SHP77 treated with DMSO at 0.1 percent for 48 hours (cell line): ENCODE results near the gene GSTM3.
"Not testable (repeated sequence)": the region's sequence is repeated elsewhere in the genome, so short reads cannot be mapped to it uniquely, and the experiment has no call there.

Experiments
- DNase-seq: peaks from one replicate; lab custom pipeline; 2025; lab: John Stamatoyannopoulos, UW

GSTM3 gene

DNA sequence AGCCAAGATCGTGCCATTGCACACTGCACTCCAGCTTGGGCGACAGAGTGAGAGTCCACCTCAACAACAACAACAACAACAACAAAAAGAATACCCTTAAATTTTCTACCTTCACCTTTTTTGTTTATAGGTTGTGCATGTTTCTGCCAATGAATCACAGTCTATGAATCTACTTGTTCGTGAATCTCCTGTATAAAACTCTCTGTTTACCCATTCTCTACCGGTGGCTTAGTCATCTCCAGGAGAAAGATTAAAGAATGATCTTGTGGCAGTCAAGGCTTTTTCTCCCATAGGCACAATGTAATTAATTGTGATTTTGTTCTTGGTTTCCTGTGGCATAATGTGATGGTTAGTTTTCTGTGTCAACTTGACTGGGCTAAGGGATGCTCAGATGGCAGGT lies 43.0 kb downstream of the GSTM3 start:
- not testable (repeated sequence) for DNase-seq

DNA sequence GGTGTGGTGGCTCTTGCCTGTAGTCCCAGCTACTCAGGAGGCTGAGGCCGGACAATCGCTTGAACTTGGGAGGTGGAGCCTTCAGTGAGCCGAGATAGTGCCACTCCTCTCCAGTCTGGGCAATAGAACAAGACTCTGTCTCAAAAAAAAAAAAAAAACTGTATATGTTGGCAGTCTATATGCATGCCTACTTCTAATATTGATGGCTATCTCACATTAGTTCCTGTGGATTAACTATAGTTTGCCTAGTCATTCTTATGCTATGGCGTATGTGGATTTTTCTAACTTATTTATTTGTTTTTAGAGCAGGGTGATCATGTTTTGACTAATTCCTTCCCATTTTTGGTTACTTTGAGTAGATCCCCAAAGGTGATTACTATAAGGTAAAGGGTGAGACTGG lies 43.8 kb downstream of the GSTM3 start:
- DNase-seq, result no peak

DNA sequence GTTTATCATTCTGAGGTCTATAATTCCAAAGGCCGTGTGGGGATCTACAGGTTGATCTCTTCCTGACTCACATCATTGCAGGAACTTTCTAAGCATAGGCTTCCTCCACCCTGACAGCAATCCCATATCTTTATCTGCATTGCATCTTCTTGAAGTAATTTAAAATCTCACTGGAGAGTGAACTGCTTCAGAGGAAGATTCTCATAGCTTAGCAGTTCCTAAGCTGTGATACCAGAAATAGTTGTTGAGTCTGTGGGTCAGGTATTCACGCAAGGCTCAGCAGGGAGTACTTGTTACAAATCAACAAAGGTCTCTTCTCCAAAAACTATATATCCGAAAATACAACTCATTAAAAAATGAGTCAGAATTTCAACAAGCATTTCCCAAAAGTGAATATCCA lies 45.7 kb downstream of the GSTM3 start:
- not testable (repeated sequence) for DNase-seq

DNA sequence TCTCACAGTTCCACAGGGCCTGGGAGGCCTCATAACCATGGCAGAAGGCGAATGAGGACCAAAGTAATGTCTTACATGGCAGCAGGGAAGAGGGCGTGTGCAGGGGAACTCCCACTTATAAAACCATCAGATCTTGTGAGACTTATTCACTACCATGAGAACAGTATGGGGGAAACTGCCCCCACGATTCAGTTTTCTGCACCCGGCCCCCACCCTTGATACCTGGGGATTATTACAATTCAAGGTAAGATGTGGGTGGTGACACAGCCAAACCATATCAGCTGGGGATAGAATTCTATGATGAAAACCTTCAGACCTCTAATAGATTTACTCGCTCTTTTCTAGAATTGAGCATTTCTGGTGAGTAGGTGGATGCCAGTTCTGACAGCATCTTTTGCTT lies 46.4 kb downstream of the GSTM3 start:
- DNase-seq, result not testable (repeated sequence)

DNA sequence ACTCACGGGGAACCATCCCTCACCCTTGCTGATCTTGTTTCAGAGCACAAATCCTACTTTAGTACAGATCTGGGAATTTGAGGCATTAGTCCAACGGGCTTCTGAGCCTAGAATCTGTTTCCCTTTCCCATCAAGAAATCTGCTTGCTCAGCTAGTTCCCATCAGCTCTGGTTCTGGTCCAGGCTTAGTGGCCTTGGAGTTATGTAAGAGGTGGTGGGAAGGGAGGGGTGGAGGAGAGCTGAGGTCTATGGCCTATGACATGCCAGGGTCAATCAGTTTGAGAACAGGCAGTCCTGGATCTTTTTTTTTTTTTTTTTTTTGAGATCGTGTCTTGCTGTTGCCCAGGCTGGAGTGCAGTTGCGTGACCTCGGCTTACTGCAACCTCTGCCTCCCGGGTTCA lies 49.1 kb downstream of the GSTM3 start:
- DNase-seq, result no peak

DNA sequence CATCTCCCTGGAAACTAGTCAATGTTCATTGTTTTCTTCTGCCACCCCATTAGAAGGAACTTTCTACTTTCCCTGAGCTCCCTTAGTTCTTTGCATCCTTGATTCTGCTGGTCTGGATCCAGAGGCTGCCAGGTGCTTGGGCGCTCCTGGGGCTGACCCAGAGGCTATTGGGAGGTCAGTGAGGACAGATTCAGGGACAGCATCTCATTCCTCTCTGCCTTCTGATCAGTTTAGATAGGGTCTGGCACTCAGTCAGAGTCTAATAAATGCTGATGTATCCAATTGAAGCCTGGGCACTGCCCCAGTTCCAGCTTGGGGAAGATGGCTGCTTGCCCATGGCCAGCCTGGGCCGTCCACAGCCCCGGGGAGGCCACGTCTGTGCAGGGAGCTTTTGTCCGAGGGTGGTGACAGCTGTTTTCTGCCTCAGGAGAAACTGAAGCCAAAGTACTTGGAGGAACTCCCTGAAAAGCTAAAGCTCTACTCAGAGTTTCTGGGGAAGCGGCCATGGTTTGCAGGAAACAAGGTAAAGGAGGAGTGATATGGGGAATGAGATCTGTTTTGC lies 50.9 kb downstream of the GSTM3 start:
- DNase-seq, result no peak

DNA sequence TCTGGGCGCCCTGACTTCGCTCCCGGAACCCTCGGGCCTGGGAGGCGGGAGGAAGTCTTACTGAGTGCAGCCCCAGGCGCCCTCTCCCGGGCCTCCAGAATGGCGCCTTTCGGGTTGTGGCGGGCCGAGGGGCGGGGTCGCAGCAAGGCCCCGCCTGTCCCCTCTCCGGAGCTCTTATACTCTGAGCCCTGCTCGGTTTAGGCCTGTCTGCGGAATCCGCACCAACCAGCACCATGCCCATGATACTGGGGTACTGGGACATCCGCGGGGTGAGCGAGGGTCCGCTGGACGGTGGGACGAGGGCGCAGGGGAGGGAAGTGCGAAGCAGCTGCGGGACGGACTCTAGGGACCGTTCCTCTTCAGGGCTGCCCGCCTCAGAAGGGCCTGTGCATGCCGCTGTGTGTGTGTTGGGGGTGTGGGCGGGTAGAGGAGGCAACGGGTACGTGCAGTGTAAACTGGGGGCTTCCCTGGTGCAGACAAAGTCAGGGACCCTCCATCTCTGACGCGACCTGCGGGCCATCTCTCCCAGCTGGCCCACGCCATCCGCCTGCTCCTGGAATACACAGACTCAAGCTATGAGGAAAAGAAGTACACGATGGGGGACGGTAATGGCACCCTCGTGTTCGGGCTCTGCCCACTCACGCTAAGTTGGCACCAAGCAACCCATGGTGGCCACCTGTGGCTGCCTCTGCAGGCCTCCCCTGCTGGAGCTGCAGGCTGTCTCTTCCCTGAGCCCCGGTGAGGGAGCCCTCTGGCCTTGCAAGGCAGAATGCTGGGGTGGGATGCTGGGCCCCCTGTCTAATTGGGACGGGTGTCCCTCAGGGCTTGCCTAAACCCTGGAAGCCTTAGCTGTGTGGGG lies 53.0 kb downstream of the GSTM3 start, which contains the start of gene GSTM1:
GSTM1 (plus strand) TSS at position 177 of the 859 bp plus-strand sequence; CDS start at position 234, 57 bp downstream.
- no peak for DNase-seq

DNA sequence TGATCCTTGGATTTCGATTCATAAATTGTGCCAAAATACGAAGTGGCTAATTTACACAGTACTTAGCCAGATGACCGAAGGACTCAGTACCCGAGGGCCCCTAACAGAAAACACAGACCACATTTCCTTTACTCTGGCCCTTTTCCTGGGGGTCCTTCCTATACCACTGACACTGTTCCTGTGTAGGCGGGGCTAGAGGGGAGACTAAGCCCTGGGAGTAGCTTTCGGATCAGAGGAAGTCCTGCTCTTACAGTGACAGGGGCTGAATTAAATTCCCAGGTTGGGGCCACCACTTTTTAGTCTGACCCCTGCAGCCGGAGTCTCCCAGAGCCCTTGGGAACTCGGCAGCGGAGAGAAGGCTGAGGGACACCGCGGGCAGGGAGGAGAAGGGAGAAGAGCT lies 53.7 kb downstream of the GSTM3 start:
- not testable (repeated sequence) for DNase-seq

DNA sequence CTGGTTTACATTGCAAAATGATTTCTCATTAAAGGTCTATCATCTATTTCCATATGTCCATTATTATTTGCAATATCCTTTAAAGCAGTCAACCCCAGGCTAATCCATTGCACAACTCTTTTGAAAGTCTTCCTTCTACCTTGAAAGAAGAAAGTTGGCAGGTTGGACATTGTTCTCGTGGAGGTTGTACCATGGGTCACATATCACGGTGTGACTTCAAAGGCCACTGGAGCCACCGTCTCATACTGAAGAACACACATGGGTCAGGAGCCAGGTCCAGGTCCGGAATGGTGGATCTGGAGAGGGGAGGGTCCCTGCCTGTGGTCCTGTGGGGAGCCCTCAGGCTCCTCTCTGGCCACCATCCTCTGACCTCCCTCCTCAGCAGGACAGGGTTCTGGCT lies 54.9 kb downstream of the GSTM3 start:
- DNase-seq, result not testable (repeated sequence)

DNA sequence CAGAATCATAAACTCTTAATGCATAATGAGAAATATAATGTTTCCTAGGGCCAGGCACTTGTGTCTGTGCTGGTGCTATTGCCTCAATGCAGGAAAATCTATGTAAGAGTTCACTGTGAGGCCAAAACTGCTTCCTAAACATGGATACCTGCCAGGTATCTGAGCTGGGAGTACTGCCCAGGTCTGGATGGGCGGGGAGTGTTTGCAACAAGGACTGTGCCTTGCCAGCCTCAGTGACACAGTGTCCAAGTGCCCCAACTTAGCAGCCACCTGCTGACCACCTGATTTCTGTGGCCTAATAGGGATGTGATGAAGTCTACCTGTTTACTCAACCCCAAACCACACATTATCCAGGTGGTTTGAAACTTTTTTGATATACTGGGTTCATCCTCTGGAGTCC lies 55.4 kb downstream of the GSTM3 start:
- DNase-seq, result not testable (repeated sequence)

DNA sequence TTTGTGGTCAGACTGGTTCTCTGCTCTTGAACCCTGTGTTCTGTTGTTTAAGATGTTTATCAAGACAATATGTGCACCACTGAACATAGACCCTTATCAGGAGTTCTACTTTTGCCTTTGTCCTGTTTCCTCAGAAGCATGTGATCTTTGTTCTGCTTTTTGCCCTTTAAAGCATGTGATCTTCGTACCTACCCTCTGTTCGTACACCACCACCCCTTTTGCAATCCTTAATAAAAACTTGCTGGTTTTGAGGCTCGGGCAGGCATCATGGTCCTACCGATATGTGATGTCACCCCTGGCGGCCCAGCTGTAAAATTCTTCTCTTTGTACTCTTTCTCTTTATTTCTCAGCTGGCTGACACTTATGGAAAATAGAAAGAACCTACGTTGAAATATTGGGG lies 56.1 kb downstream of the GSTM3 start:
- not testable (repeated sequence) for DNase-seq
